ENCODE results near the gene MMD.

GRCh38 chr17:55398689-55399088 is 22.9 kb downstream of the MMD start:
- no peak for TF ChIP-seq POLR2A (IDR thresholded peaks at IDR 0.05)
- TF ChIP-seq, protein P1, sequence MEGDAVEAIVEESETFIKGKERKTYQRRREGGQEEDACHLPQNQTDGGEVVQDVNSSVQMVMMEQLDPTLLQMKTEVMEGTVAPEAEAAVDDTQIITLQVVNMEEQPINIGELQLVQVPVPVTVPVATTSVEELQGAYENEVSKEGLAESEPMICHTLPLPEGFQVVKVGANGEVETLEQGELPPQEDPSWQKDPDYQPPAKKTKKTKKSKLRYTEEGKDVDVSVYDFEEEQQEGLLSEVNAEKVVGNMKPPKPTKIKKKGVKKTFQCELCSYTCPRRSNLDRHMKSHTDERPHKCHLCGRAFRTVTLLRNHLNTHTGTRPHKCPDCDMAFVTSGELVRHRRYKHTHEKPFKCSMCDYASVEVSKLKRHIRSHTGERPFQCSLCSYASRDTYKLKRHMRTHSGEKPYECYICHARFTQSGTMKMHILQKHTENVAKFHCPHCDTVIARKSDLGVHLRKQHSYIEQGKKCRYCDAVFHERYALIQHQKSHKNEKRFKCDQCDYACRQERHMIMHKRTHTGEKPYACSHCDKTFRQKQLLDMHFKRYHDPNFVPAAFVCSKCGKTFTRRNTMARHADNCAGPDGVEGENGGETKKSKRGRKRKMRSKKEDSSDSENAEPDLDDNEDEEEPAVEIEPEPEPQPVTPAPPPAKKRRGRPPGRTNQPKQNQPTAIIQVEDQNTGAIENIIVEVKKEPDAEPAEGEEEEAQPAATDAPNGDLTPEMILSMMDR (IDR thresholded peaks at IDR 0.05 in 4 of 5, conservative IDR thresholded peaks at IDR 0.05 in 1 of 5) = no peak
